H1 (cell line): ENCODE results near the gene G2E3. TPM values are rescaled to one million over a fixed set of nuclear protein-coding genes. Genes with fewer than 3 reads are reported as not detected.

Experiments
- CTCF ChIA-PET: fragments of 300-600 bp; sonication (Branson Sonifier 250); formaldehyde crosslinking; loops from one replicate; lab custom pipeline; 2021; ENCODE audit not compliant: partially characterized antibody; lab: Charles Lee
- POLR2A ChIA-PET: fragments of 300-600 bp; sonication (Branson Sonifier 250); formaldehyde crosslinking; loops from one replicate; lab custom pipeline; 2021; ENCODE audit warnings: inconsistent platforms; ENCODE audit not compliant: partially characterized antibody; lab: Charles Lee
- DNase-seq, 2 experiments: peaks; one replicate each; pipeline versions ENCODE4 v3.0.0 to v3.0.0-alpha.2; 2010 to 2022; ENCODE audit warnings: low spot score in 2 of 2, low read depth in 1 of 2, mixed read lengths in 1 of 2
- FAIRE-seq: peaks from 2 replicates; lab custom pipeline; 2011; peaks lifted over from hg19 to GRCh38; lab: Jason Lieb, UNC
- H2AFZ ChIP-seq: 2 replicates; pipeline ENCODE4 v1.8.1; 2012; ENCODE audit warnings: low read length, inconsistent platforms
- H2AK5ac ChIP-seq: 2 replicates; pipeline ENCODE4 v1.6.1; 2013; ENCODE audit warnings: low read depth, low read length
- H2BK120ac ChIP-seq: replicated peaks from 2 replicates; pipeline ENCODE3; 2013; ENCODE audit warnings: low read depth, low read length, inconsistent platforms
- H2BK12ac ChIP-seq: 2 replicates; pipeline ENCODE4 v1.6.1; 2013; ENCODE audit warnings: low read depth, low read length
- H2BK15ac ChIP-seq: 2 replicates; pipeline ENCODE4 v1.6.1; 2013; ENCODE audit warnings: low read length
- H2BK20ac ChIP-seq: 2 replicates; pipeline ENCODE4 v1.6.1; 2013; ENCODE audit warnings: low read length
- H2BK5ac ChIP-seq: 2 replicates; pipeline ENCODE4 v1.6.1; 2013; ENCODE audit warnings: low read depth, low read length
- H3K14ac ChIP-seq: 2 replicates; pipeline ENCODE4 v1.6.1; 2013; ENCODE audit warnings: inconsistent platforms; ENCODE audit not compliant: insufficient read length
- H3K18ac ChIP-seq: 2 replicates; pipeline ENCODE4 v1.6.1; 2013; ENCODE audit warnings: low read length; ENCODE audit errors: extremely low read depth
- H3K23ac ChIP-seq: 2 replicates; pipeline ENCODE4 v1.6.1; 2013; ENCODE audit warnings: inconsistent platforms; ENCODE audit not compliant: insufficient read length
- H3K23me2 ChIP-seq: 2 replicates; pipeline ENCODE4 v1.6.1; 2013; ENCODE audit warnings: low read depth, low read length
- H3K27ac ChIP-seq: 2 replicates; pipeline ENCODE4 v1.6.1; 2011; ENCODE audit warnings: low read depth, low read length, inconsistent platforms
- H3K27me3 ChIP-seq, 4 experiments: replicated peaks in 1 of 4; 1 replicate in 1 of 4; 2 replicates in 3 of 4; pipeline versions ENCODE4 v1.6.1 to v1.8.1; 2011 to 2013; ENCODE audit warnings: low read length in 3 of 4, mild to moderate bottlenecking in 3 of 4, inconsistent platforms in 2 of 4, mixed read lengths in 2 of 4, moderate library complexity in 1 of 4; ENCODE audit not compliant: control insufficient read depth in 3 of 4, insufficient read depth in 3 of 4; ENCODE audit errors: extremely low read depth in 1 of 4
- H3K36me3 ChIP-seq, 4 experiments: 2 replicates each; pipeline versions ENCODE4 v1.6.1 to v1.8.1; 2011 to 2013; ENCODE audit warnings: mild to moderate bottlenecking in 4 of 4, low read length in 3 of 4, moderate library complexity in 2 of 4, control low read depth in 1 of 4, inconsistent platforms in 1 of 4; ENCODE audit not compliant: insufficient read depth in 4 of 4, control insufficient read depth in 2 of 4
- H3K4ac ChIP-seq: replicated peaks from 2 replicates; pipeline ENCODE3; 2013; ENCODE audit warnings: low read length, low read depth, mixed read lengths, inconsistent platforms; ENCODE audit not compliant: insufficient read length
- H3K4me1 ChIP-seq, 4 experiments: replicated peaks in 1 of 4; 1 replicate in 1 of 4; 2 replicates in 3 of 4; pipeline versions ENCODE4 v1.6.1 to v1.8.1; 2011 to 2013; ENCODE audit warnings: low read length in 3 of 4, inconsistent platforms in 2 of 4, mixed read lengths in 1 of 4; ENCODE audit not compliant: insufficient read depth in 4 of 4, control insufficient read depth in 3 of 4
- H3K4me2 ChIP-seq, 2 experiments: 2 replicates each; pipeline versions ENCODE4 v1.6.1 to v1.8.1; 2011 to 2013; ENCODE audit warnings: low read depth in 2 of 2, low read length in 2 of 2, control low read depth in 1 of 2, inconsistent platforms in 1 of 2, mild to moderate bottlenecking in 1 of 2; ENCODE audit not compliant: insufficient read depth in 1 of 2
- H3K4me3 ChIP-seq, 4 experiments: fragments of 200-600, 300-600 bp in 1 of 4; sonication (generic), shearing (Covaris generic), sonication (Bioruptor Twin) in 1 of 4; 2 replicates each; pipeline versions ENCODE4 v1.5.1 to v1.8.1; 2011 to 2016; ENCODE audit warnings: low read length in 4 of 4, low read depth in 3 of 4, control low read depth in 2 of 4, inconsistent platforms in 2 of 4, mild to moderate bottlenecking in 2 of 4, mixed read lengths in 1 of 4, moderate library complexity in 1 of 4; ENCODE audit not compliant: insufficient read depth in 2 of 4; ENCODE audit errors: extremely low read depth in 1 of 4
- H3K56ac ChIP-seq: replicated peaks from 2 replicates; pipeline ENCODE3; 2013; ENCODE audit warnings: low read depth, mild to moderate bottlenecking, mixed read lengths, low read length, inconsistent platforms; ENCODE audit not compliant: insufficient read length
- H3K79me1 ChIP-seq: 2 replicates; pipeline ENCODE4 v1.6.1; 2013; ENCODE audit warnings: low read depth, low read length, control low read depth
- H3K79me2 ChIP-seq, 2 experiments: 2 replicates each; pipeline versions ENCODE4 v1.6.1 to v1.8.1; 2012 to 2013; ENCODE audit warnings: low read length in 2 of 2, mild to moderate bottlenecking in 2 of 2, inconsistent platforms in 1 of 2; ENCODE audit not compliant: insufficient read depth in 2 of 2, control insufficient read depth in 1 of 2
- H3K9ac ChIP-seq, 4 experiments: replicated peaks in 1 of 4; 1 replicate in 1 of 4; 2 replicates in 3 of 4; pipeline versions ENCODE4 v1.6.1 to v1.8.1; 2011 to 2013; ENCODE audit warnings: low read depth in 3 of 4, low read length in 3 of 4, control low read depth in 2 of 4, mild to moderate bottlenecking in 2 of 4, moderate library complexity in 2 of 4, inconsistent platforms in 1 of 4; ENCODE audit errors: extremely low read depth in 1 of 4
- H3K9me3 ChIP-seq, 2 experiments: 2 replicates each; pipeline versions ENCODE4 v1.6.1 to v1.8.1; 2012 to 2013; ENCODE audit warnings: mild to moderate bottlenecking in 2 of 2, moderate library complexity in 2 of 2, control low read depth in 1 of 2, inconsistent platforms in 1 of 2, low read depth in 1 of 2, low read length in 1 of 2, mixed read lengths in 1 of 2; ENCODE audit not compliant: insufficient read depth in 2 of 2
- H4K20me1 ChIP-seq, 2 experiments: replicated peaks in 1 of 2; 2 replicates each; pipeline versions ENCODE3 to v1.8.1; 2011 to 2013; ENCODE audit warnings: inconsistent platforms in 2 of 2, low read length in 2 of 2, mild to moderate bottlenecking in 1 of 2; ENCODE audit not compliant: insufficient read depth in 2 of 2, control insufficient read depth in 1 of 2
- H4K5ac ChIP-seq: 2 replicates; pipeline ENCODE4 v1.6.1; 2013; ENCODE audit warnings: low read length, low read depth, mixed read lengths, inconsistent platforms; ENCODE audit not compliant: insufficient read length
- H4K8ac ChIP-seq: 2 replicates; pipeline ENCODE4 v1.8.0; 2013; ENCODE audit warnings: mild to moderate bottlenecking, moderate library complexity, low read length, inconsistent platforms; ENCODE audit not compliant: insufficient read depth; ENCODE audit errors: extremely low read depth
- H4K91ac ChIP-seq: replicated peaks from 2 replicates; pipeline ENCODE3; 2013; ENCODE audit warnings: low read length, mixed read lengths, inconsistent platforms; ENCODE audit not compliant: insufficient read length
- CREB1 ChIP-seq: IDR thresholded peaks from 2 replicates; pipeline ENCODE4 v1.6.1; 2012; ENCODE audit warnings: inconsistent platforms
- CTBP2 ChIP-seq: IDR thresholded peaks from 2 replicates; pipeline ENCODE4 v1.7.0; 2011; ENCODE audit warnings: borderline replicate concordance, mild to moderate bottlenecking, moderate library complexity, mixed read lengths, low read length; ENCODE audit not compliant: insufficient read depth, insufficient read length
- E2F6 ChIP-seq: IDR thresholded peaks from 2 replicates; pipeline ENCODE4 v1.6.1; 2012; ENCODE audit warnings: inconsistent platforms
- HDAC6 ChIP-seq: IDR thresholded peaks from one replicate; pipeline ENCODE4 v1.7.1; 2012; ENCODE audit warnings: low read depth, mild to moderate bottlenecking, inconsistent platforms, low read length, moderate library complexity
- JUND ChIP-seq: IDR thresholded peaks from 2 replicates; pipeline ENCODE4 v1.6.1; 2011; ENCODE audit warnings: mild to moderate bottlenecking, improper control_type of control experiment, low read length
- KDM5A ChIP-seq: fragments of 200-600 bp; IDR thresholded peaks from 2 replicates; pipeline ENCODE4 v1.7.1; 2012; ENCODE audit warnings: mild to moderate bottlenecking, low read length, inconsistent platforms, mixed read lengths
- MAFK ChIP-seq: IDR thresholded peaks from 2 replicates; pipeline ENCODE4 v1.6.1; 2012; ENCODE audit warnings: low read depth, mild to moderate bottlenecking, improper control_type of control experiment, low read length
- RBBP5 ChIP-seq: IDR thresholded peaks from 2 replicates; pipeline ENCODE4 v1.7.1; 2012; ENCODE audit warnings: low read depth, mild to moderate bottlenecking, inconsistent platforms, low read length, moderate library complexity, borderline replicate concordance
- RXRA ChIP-seq: IDR thresholded peaks from 2 replicates; pipeline ENCODE4 v1.6.1; 2011; ENCODE audit warnings: low read depth, mild to moderate bottlenecking, low read length, moderate library complexity; ENCODE audit not compliant: insufficient read depth
- SIRT6 ChIP-seq: IDR thresholded peaks from one replicate; pipeline ENCODE4 v1.7.1; 2012; ENCODE audit warnings: low read length, inconsistent platforms
- SUZ12 ChIP-seq: fragments of 200-600 bp; sonication (generic); IDR thresholded peaks from 2 replicates; pipeline ENCODE4 v1.6.1; 2012; ENCODE audit warnings: mild to moderate bottlenecking, inconsistent platforms, low read length, moderate library complexity, mixed read lengths
- USF2 ChIP-seq: IDR thresholded peaks from 2 replicates; pipeline ENCODE4 v1.6.1; 2011; ENCODE audit warnings: low read length, improper control_type of control experiment
- WGBS, 2 experiments: shearing (Covaris generic) in 1 of 2; methylation state at CpG; one replicate each; pipeline versions ENCODE4 v1.1.6 to v1.1.7; 2013 to 2015; ENCODE audit warnings: low lambda C conversion rate in 2 of 2, mixed read lengths in 2 of 2, inconsistent platforms in 1 of 2, low coverage in 1 of 2, missing lambda C conversion rate in 1 of 2; ENCODE audit not compliant: insufficient replicate concordance in 2 of 2, insufficient coverage in 1 of 2, insufficient read length in 1 of 2; ENCODE audit errors: extremely low coverage in 1 of 2, missing lambda C conversion rate in 1 of 2; 5-methylcytosine and 5-hydroxymethylcytosine counted together
- polyA plus RNA-seq, 7 experiments: library from polyadenylated mRNA; depleted of rRNA in 3 of 7; stranded (reverse) in 5 of 7; unstranded in 2 of 7; fragments of >200 nt in 5 of 7; fragments of 200-250 nt in 2 of 7; gene quantifications; 1 replicate in 5 of 7; 2 replicates in 1 of 7; 4 replicates in 1 of 7; pipeline versions ENCODE4 v1.2.1 to v1.2.3, GENCODE V29; 2011 to 2013; ENCODE audit warnings: missing spikeins in 2 of 7, mixed read lengths in 2 of 7
- total RNA-seq: library from RNA; stranded (reverse); fragmentation: NEBNext Ultra II Directional; extraction: Animal tissue kit (Norgen Biotek cat#: 25700); gene quantifications from 2 replicates; pipeline ENCODE4 v1.2.1, GENCODE V29; 2021

G2E3 gene
- total and polyA plus RNA-seq, 2 of the 8 experiments (the other 6 are each of a cell fraction or from before 2014, with no cell fraction given) = 9.2 to 72.0 TPM

- no peak overlapping the region for H3K27ac ChIP-seq
- no peak overlapping the region for H4K91ac ChIP-seq
- no peak overlapping the region for H2AFZ ChIP-seq
- no peak overlapping the region for H2BK20ac ChIP-seq
- no peak overlapping the region for H3K18ac ChIP-seq
- no peak overlapping the region for H3K23ac ChIP-seq
- H3K23me2 ChIP-seq = no peaks in the 10 kb centered on the region
- no peak overlapping the region for H2BK12ac ChIP-seq
- DNase-seq (no peak), FAIRE-seq (no peak)
- no peak overlapping the region for H2BK5ac ChIP-seq
- H3K79me2 ChIP-seq = peaks cover 0 to 14% of the 10 kb centered on the region in 2 experiments; a peak in 1 of 4 replicates
- no peak overlapping the region for H3K4me3 ChIP-seq
- WGBS, 2 experiments = 93% methylated on average over 2 of the region's 2 CpGs; no CpG with 5 or more reads in 1 of the 2 experiments
- H4K20me1 ChIP-seq = peaks cover 0 to 1% of the 10 kb centered on the region in 2 experiments
- no peaks in the 10 kb centered on the region for H3K27me3 ChIP-seq
- CTCF ChIA-PET = interaction anchor here (0.9 to 2.0 kb wide), 2 partner anchors 8 to 10 kb away, joined by 3 to 6 read pairs; no protein-coding TSS in a partner anchor
- no peak overlapping the region for H3K56ac ChIP-seq
- H4K5ac ChIP-seq = no peak overlapping the region
- peaks cover 5 to 15% of the 10 kb centered on the region in 2 experiments; a peak in 2 of 4 replicates for H3K9me3 ChIP-seq
- H2BK15ac ChIP-seq = no peak overlapping the region
- no peak overlapping the region for H3K14ac ChIP-seq
- H3K4ac ChIP-seq = no peak overlapping the region
- H3K36me3 ChIP-seq = peaks cover 0 to 63% (median 25%) of the 10 kb centered on the region in 4 experiments; a peak in 7 of 8 replicates
- POLR2A ChIA-PET = interaction anchor here (0.9 to 1.3 kb wide), 2 partner anchors 16 to 26 kb away, joined by 3 to 4 read pairs; partner anchors contain the start of gene SCFD1
- H2AK5ac ChIP-seq = no peak overlapping the region
- H2BK120ac ChIP-seq = no peak overlapping the region
- H3K79me1 ChIP-seq = no peaks in the 10 kb centered on the region
- no peak overlapping the region for H3K4me2 ChIP-seq
- 0 out of 2 replicates have a peak overlapping the region, but pooled peaks have one; percentile 51 for H4K8ac ChIP-seq
- H3K4me1 ChIP-seq = no peaks in the 10 kb centered on the region
- no peak overlapping the region for H3K9ac ChIP-seq
- TF ChIP-seq SUZ12 (no peak), KDM5A (no peak), JUND (no peak), HDAC6 (no peak), RXRA (no peak), E2F6 (no peak), SIRT6 (no peak), MAFK (no peak), RBBP5 (no peak), CTBP2 (no peak), CREB1 (no peak), USF2 (no peak)
Measured at GRCh38 chr14:30648471-30648870, 89.5 kb downstream of the G2E3 start.
